Stimulated activated CD8-positive, alpha-beta memory T cell treated with anti-CD3 and anti-CD28 coated beads, Interleukin-12 subunit alpha, Interleukin-12 subunit beta, amount 100 ng/mL, for 4 hours (primary cell): ENCODE data around the gene WSCD1.

Source experiments
- DNase-seq: peaks from one replicate; pipeline ENCODE4 v3.0.0-alpha.2; 2020; ENCODE audit warnings: low read depth

Gene WSCD1

GRCh38 chr17:6160911-6161855 is 91.0 kb downstream of the WSCD1 start:
- DNase-seq = no peak

DNA sequence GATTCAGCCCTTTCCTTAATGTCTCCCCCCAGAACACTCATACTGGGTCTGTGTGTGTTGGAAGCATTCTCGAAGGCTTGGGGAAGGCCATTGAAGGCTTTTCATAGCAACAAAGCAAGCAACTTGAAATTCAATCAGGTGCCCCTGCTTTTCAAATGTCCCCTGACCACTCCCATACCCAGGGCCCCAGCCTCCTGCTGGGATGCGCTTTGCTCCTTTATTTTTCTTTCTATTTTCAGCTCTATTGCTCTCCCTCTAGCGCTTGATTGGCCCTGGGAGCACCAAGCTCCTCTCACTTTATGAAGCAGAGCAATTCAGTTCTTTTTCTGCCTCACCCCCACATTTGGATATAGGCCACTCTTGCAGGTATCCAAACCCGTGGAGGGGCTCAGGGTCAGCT is 92.0 kb downstream of the WSCD1 start:
- DNase-seq = no peak

DNA sequence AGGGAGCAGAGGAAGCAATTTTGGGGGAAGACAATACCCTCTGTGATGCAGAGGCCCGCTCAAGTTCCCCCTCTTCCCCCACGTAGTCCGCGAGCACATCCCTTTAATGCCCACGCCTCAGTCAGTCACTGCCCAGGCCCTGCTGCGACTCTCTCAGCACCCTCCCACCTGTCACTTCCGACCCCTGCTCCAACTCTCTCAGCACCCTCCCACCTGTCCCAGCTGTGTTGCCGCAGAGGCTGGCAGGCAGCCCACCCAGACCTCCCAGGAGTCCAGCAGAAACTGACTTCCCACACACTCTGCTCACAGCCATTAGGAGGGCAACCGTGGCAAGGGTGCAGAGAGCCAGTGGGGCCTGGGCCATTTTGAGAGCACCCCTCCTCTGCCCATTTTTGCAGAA is 92.7 kb downstream of the WSCD1 start:
- DNase-seq = no peak

DNA sequence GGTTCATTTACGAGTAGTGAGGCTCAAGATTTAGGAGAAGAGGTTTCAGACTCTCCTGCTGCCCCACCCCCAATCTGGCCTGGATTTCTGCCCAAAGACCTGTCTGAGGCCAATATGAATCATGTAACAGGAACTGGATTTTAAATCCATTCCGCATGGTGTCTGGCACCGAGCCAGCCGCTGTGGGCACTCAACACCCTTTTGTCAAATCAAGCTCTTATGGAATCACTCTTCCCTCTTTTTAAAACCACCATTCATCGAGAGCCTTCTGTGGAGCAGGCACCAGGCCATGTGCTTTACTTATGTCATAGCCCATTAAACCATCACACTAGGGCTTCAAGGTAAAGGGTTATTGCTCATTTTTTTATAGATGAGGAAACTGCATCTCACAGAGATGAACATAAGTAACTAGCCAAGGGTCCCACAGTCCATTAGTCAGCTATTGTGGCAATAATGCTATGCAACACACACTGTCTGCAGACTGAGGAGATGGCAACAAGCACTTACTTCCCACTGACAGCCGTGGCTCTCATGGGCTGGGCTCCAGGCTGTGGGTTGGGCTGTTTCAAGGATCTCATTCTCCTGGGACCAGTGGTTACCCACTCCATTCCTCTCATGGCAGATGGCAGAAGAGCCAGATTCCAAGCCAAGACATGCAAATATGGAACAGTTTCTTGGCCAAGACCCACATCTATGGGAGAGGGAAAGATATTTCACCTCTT is 93.6 kb downstream of the WSCD1 start:
- DNase-seq = no peak

- no peak for DNase-seq
Observed at GRCh38 chr17:6164996-6165395, 94.8 kb downstream of the WSCD1 start.

GRCh38 chr17:6165806-6166205 is 95.6 kb downstream of the WSCD1 start:
- no peak for DNase-seq

- DNase-seq = no peak
Observed at GRCh38 chr17:6166492-6167179, 96.5 kb downstream of the WSCD1 start.

- no peak for DNase-seq
Observed at GRCh38 chr17:6168296-6168695, 98.1 kb downstream of the WSCD1 start.

- no peak for DNase-seq
Observed at GRCh38 chr17:6170349-6170748, 100.2 kb downstream of the WSCD1 start.

GRCh38 chr17:6172642-6173330 is 102.6 kb downstream of the WSCD1 start:
- no peak for DNase-seq

- no peak for DNase-seq
Observed at GRCh38 chr17:6173653-6174052, 103.5 kb downstream of the WSCD1 start.
